GM23338 (cell line): Measurements from ENCODE around the gene RCOR1. TPM values are rescaled to one million over a fixed set of nuclear protein-coding genes. Genes with fewer than 3 reads are reported as not detected.
A peak's percentile ranks its signal among the peaks of the same experiment; 100 is the strongest.

ENCODE experiments used
- ATAC-seq: fragments of 200-7000 bp; cut with Tn5 transposase; 3 replicates; pipeline ENCODE4 v1.9.1; 2020
- DNase-seq: peaks from one replicate; pipeline ENCODE4 v3.0.0-alpha.2; 2015; ENCODE audit warnings: low spot score
- H2AFZ ChIP-seq: fragments of 200-600 bp; sonication (generic); 2 replicates; pipeline ENCODE4 v1.8.0; 2016; ENCODE audit warnings: antibody characterized with exemption, mild to moderate bottlenecking, moderate library complexity
- H3F3A ChIP-seq: fragments of 200-600 bp; sonication (generic); replicated peaks from 2 replicates; pipeline ENCODE4 v1.8.0; 2017; ENCODE audit warnings: antibody characterized with exemption, mixed run types, low read depth
- H3K27ac ChIP-seq: fragments of 200-600 bp; sonication (generic); 2 replicates; pipeline ENCODE4 v1.6.1; 2016; ENCODE audit warnings: low read depth
- H3K27me3 ChIP-seq: fragments of 200-600 bp; sonication (generic); 2 replicates; pipeline ENCODE4 v1.8.0; 2016; ENCODE audit warnings: mild to moderate bottlenecking, mixed run types, moderate library complexity; ENCODE audit not compliant: insufficient read depth
- H3K36me3 ChIP-seq: fragments of 200-600 bp; sonication (generic); 2 replicates; pipeline ENCODE4 v1.8.0; 2016; ENCODE audit warnings: mild to moderate bottlenecking; ENCODE audit not compliant: insufficient read depth
- H3K4me1 ChIP-seq: fragments of 200-600 bp; sonication (generic); 2 replicates; pipeline ENCODE4 v1.8.0; 2016; ENCODE audit warnings: mild to moderate bottlenecking, moderate library complexity; ENCODE audit not compliant: insufficient read depth
- H3K4me2 ChIP-seq: fragments of 200-600 bp; sonication (generic); 2 replicates; pipeline ENCODE4 v1.7.1; 2017; ENCODE audit warnings: mixed run types
- H3K4me3 ChIP-seq: fragments of 200-600 bp; sonication (generic); 2 replicates; pipeline ENCODE4 v1.6.1; 2016; ENCODE audit warnings: mixed run types
- H3K79me2 ChIP-seq: fragments of 200-600 bp; sonication (generic); replicated peaks from 2 replicates; pipeline ENCODE4 v1.8.0; 2017; ENCODE audit warnings: mild to moderate bottlenecking; ENCODE audit not compliant: insufficient read depth
- H3K9me2 ChIP-seq: fragments of 200-600 bp; sonication (generic); 2 replicates; pipeline ENCODE4 v1.8.0; 2017; ENCODE audit not compliant: insufficient read depth
- H4K20me1 ChIP-seq: fragments of 200-600 bp; sonication (generic); replicated peaks from 2 replicates; pipeline ENCODE4 v1.8.0; 2017; ENCODE audit warnings: mild to moderate bottlenecking; ENCODE audit not compliant: insufficient read depth
- H3K27ac Mint-ChIP-seq: 2 replicates; pipeline ENCODE4 v1.8.0; 2020; ENCODE audit warnings: inconsistent platforms, mild to moderate bottlenecking, moderate library complexity, mixed read lengths
- H3K27me3 Mint-ChIP-seq: 3 replicates; pipeline ENCODE4 v1.8.0; 2022; ENCODE audit warnings: low read depth, mild to moderate bottlenecking, moderate library complexity, mixed read lengths, inconsistent platforms; ENCODE audit not compliant: insufficient read depth, poor library complexity
- H3K36me3 Mint-ChIP-seq: 3 replicates; pipeline ENCODE4 v1.8.0; 2021; ENCODE audit warnings: low read depth, mild to moderate bottlenecking, inconsistent platforms, moderate library complexity, mixed read lengths
- H3K4me1 Mint-ChIP-seq: 3 replicates; pipeline ENCODE4 v1.8.0; 2020; ENCODE audit warnings: mild to moderate bottlenecking, inconsistent platforms, mixed read lengths
- H3K4me3 Mint-ChIP-seq: 3 replicates; pipeline ENCODE4 v1.8.0; 2021; ENCODE audit warnings: moderate library complexity, mild to moderate bottlenecking, inconsistent platforms, mixed read lengths
- H3K9me3 Mint-ChIP-seq: 3 replicates; pipeline ENCODE4 v1.8.0; 2020; ENCODE audit warnings: moderate library complexity, mild to moderate bottlenecking, inconsistent platforms, mixed read lengths
- CREB1 ChIP-seq: fragments of 250-450 bp; sonication (Bioruptor Pico); IDR thresholded peaks from 2 replicates; pipeline ENCODE4 v1.5.0; 2020; ENCODE audit warnings: low read depth, mild to moderate bottlenecking, moderate library complexity
- CTCF ChIP-seq, 2 experiments: fragments of 200-600 bp in 1 of 2; sonication (generic) in 1 of 2; conservative IDR thresholded peaks; 2 replicates each; pipeline versions ENCODE4 v1.5.1 to v1.6.1; 2016 to 2017; ENCODE audit warnings: antibody characterized with exemption in 2 of 2, low read depth in 2 of 2, mild to moderate bottlenecking in 2 of 2, moderate library complexity in 1 of 2
- NANOG ChIP-seq: IDR thresholded peaks from 2 replicates; pipeline ENCODE4 v1.6.1; 2016; ENCODE audit warnings: antibody characterized with exemption, borderline replicate concordance
- POLR2AphosphoS5 ChIP-seq: IDR thresholded peaks from 2 replicates; pipeline ENCODE4 v1.6.1; 2016; ENCODE audit warnings: antibody characterized with exemption, low read depth
- REST ChIP-seq: IDR thresholded peaks from one replicate; pipeline ENCODE4 v1.6.1; 2018; ENCODE audit warnings: antibody characterized with exemption; ENCODE audit not compliant: unreplicated experiment
- STAT1 ChIP-seq: IDR thresholded peaks from one replicate; pipeline ENCODE4 v1.6.1; 2016; ENCODE audit warnings: antibody characterized with exemption; ENCODE audit not compliant: unreplicated experiment
- ZNF331 ChIP-seq: fragments of 250-450 bp; sonication (Bioruptor Pico); IDR thresholded peaks from 2 replicates; pipeline ENCODE4 v1.5.0; 2020; ENCODE audit warnings: low read depth, mild to moderate bottlenecking, moderate library complexity
- ZNF462 ChIP-seq: fragments of 250-450 bp; sonication (Bioruptor Pico); IDR thresholded peaks from 2 replicates; pipeline ENCODE4 v1.5.0; 2020; ENCODE audit warnings: mild to moderate bottlenecking, moderate library complexity
- polyA plus RNA-seq: library from polyadenylated mRNA; unstranded; fragments of >200 nt; fragmentation: Nextera tagmentation; extraction: Ambion mirVana; gene quantifications from 2 replicates; pipeline ENCODE4 v1.2.1, GENCODE V29; 2016
- total RNA-seq: library from RNA; depleted of rRNA; stranded (reverse); fragments of >200 nt; shearing (Covaris generic); gene quantifications from 2 replicates; pipeline ENCODE4 v1.2.3, GENCODE V29; 2014
- TF ChIP-seq, protein P1 (sequence below): IDR thresholded peaks from 2 replicates; pipeline ENCODE4 v1.6.1; 2016; ENCODE audit warnings: antibody characterized with exemption

Gene RCOR1
- total and polyA plus RNA-seq, 2 experiments from 2014 or later, result 7.6 to 26.1 TPM

DNA sequence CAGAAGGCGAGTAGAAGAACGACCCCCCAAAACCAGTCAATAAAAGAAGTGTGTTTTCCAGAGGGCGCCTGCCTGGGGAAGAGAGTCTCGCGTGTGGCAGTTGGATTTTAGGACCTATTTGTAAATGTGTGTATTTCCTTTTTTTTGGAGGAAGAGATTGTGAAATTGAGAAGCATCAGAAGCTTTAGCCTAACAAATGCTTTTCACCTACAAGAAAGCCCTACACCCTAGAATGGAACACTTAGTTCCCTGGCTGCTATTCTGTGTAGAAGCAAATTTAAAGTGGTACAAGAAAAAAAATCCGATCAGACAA lies 1.3 kb downstream of the RCOR1 start (continued):
- no peak for TF ChIP-seq ZNF462 (CRISPR knock-in tag)
- TF ChIP-seq, protein P1, sequence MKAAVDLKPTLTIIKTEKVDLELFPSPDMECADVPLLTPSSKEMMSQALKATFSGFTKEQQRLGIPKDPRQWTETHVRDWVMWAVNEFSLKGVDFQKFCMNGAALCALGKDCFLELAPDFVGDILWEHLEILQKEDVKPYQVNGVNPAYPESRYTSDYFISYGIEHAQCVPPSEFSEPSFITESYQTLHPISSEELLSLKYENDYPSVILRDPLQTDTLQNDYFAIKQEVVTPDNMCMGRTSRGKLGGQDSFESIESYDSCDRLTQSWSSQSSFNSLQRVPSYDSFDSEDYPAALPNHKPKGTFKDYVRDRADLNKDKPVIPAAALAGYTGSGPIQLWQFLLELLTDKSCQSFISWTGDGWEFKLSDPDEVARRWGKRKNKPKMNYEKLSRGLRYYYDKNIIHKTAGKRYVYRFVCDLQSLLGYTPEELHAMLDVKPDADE, result no peak

GRCh38 chr14:102594514-102595175 lies 2.2 kb downstream of the RCOR1 start:
- TF ChIP-seq ZNF331 (CRISPR knock-in tag) (no peak), STAT1 (no peak), CTCF (conservative IDR thresholded peaks at IDR 0.05; ENCODE audit: low read depth in 2 of 2) (peak; percentile 67 to 89), CREB1 (no peak), NANOG (no peak), POLR2AphosphoS5 (no peak), REST (no peak)
- Histone ChIP-seq H3K9me2 (no peaks in the 10 kb centered on the region), H3K4me3 (peak overlapping the region; percentile 70), H3K4me2 (peak overlapping the region; percentile 75), H3F3A (0 out of 2 replicates have a peak, but pooled peaks cover 11% of the 10 kb centered on the region), H3K27me3 (no peaks in the 10 kb centered on the region), H4K20me1 (peaks cover 29% of the 10 kb centered on the region), H3K79me2 (peaks cover 65% of the 10 kb centered on the region), H3K4me1 (peaks cover 19% of the 10 kb centered on the region), H3K27ac (no peak overlapping the region), H3K36me3 (no peaks in the 10 kb centered on the region; the same call in 1 of the 2 replicates), H2AFZ (no peak overlapping the region)
- no peaks in the 10 kb centered on the region for H3K9me3 Mint-ChIP-seq
- H3K4me1 Mint-ChIP-seq, result peaks cover 28% of the 10 kb centered on the region
- H3K36me3 Mint-ChIP-seq, result peaks cover 19% of the 10 kb centered on the region
- peak overlapping the region; percentile 85 for H3K4me3 Mint-ChIP-seq
- 0 out of 2 replicates have a peak overlapping the region, but pooled peaks have one; percentile 39 for H3K27ac Mint-ChIP-seq
- H3K27me3 Mint-ChIP-seq, result peaks cover 8% of the 10 kb centered on the region
- ATAC-seq, result peak; percentile 7; the same call in 1 of the 3 replicates
- DNase-seq, result peak; percentile 85
